Hematopoietic multipotent progenitor cell treated with erythropoietin and hydrocortisone succinate and interleukin-3 and kit ligand, for 17 days (in vitro differentiated cells): ENCODE measurements around the gene JARID2.

Source experiments
- DNase-seq: peaks from one replicate; pipeline ENCODE4 v3.0.0-alpha.2; 2015; ENCODE audit warnings: low spot score

The JARID2 gene

GRCh38 chr6:15264412-15264811, 18.5 kb downstream of the JARID2 start:
- DNase-seq, result no peak

DNA sequence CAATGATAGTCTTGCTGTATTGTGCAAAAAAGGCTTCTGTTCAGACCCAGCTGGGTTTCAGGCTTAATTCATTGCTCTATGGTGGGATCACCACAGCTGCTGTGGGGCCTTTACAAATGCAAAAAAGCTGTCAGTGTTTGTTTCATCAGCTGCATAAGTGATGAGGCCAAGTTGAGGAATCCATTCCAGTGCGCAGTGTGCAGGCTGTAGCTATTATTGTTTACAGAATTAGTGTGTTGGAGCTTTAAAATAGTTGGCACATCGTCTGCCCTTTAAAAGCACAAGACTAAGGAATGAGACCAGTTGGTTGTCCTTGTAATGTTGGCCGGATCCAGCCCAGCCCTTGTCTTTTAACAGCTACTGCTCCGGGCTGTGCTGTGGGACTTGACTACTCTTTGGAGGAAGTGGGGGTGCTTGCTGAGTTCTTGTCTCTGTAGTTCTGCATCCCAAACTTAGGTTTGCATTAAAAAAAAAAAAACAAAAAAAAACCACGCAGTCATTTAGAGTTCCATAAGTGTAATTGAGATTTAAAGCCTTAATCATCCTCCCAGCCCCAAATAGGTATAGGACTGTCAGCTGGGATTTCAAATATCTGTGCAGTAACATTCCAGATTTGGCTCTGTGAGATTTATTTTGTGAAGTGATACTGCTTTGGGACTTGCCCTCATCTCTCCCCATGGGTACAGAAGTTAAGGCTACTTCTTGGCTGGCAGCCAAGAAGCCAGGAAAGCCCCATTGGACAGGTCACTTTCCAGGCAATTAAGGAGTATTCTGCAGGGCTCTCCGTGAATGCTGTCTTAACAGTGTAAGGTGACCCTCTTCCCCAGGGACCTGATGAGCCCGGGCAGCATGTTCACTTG, 19.3 kb downstream of the JARID2 start:
- DNase-seq, result peak; percentile 61

DNA sequence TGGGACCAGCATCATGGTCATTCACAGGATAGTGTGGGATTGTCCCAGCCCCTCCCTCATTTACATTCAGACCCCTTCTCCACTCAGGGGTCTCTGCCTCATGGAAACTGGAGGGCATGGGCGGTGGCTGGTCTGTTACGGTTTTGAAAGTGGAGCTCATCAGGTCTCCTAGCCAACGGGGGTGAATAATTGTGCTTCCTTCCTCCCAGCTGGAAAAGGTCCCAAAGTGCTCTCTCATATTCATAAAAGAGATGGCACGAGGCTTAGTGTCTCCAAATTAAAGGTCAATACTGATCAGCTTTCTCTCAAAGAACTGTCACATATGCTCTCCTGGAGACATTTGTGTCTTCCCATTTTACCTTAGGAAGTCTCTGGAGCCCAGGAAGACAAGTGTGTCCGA, 19.9 kb downstream of the JARID2 start:
- DNase-seq, result no peak

DNA sequence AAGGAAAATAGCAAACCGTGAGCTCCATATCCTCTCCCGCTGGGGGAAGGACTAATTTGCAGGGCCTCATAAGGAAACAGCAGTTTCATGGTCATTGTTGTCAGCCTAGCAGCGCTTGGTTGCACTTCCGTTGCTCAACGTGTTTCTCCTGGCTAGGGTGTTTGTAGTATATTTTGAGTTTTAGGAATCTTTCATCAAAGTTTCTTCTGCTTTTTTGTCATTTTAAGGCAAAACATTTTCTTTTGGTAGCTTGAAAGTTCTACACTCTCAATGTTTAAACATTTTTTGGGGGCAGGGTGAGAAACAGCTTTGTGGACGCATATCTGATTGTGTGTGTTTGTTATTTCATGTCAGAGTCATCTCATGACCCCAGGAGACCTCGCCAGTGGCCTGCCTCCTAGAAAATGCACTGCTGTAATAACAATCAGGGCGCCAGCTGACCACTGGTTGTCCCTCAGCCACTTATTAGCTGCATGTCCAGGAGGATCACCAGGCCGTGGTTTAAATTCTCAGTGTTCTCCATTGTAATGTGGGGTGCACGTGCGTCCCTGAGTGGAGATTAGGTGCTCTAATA, 20.6 kb downstream of the JARID2 start:
- peak; percentile 46 for DNase-seq

GRCh38 chr6:15267221-15267620, 21.4 kb downstream of the JARID2 start:
- DNase-seq, result no peak

DNA sequence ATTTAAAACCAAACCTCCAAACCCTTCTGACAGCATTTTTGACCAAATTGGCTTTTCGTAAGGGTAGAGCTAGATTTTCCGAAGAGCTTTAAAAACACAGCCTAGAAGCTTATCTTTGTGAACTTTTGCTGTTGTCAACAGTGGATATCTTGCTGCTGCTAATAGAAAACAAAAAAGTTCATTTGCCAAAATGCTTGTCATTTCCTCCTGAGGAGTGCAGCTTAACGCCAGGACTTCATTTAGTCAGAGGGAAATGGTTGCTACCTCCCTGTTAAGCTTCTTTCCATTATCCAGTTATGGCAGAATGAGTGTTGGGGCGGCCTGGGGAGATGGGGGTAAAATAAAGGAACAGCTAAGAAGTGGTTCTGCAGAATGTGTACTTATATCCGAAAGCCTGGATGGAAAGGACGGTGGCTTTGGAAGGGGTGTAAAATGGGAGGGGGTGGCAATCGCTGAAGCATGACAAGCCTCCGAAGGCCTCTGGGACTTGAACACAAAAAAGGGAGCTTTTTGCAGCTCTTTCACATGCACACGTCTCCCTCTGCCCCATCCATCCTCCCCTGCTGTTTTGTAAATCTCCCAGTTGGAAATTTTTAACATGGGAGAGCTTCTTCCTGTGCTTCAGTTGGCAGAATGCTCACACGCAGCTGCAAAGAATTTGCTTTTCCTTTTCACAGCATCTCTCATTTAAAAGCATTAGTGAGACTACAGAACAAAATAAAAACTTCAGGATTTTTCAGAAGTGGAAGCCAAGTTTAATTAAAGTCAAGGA, 22.5 kb downstream of the JARID2 start:
- DNase-seq, result no peak

DNA sequence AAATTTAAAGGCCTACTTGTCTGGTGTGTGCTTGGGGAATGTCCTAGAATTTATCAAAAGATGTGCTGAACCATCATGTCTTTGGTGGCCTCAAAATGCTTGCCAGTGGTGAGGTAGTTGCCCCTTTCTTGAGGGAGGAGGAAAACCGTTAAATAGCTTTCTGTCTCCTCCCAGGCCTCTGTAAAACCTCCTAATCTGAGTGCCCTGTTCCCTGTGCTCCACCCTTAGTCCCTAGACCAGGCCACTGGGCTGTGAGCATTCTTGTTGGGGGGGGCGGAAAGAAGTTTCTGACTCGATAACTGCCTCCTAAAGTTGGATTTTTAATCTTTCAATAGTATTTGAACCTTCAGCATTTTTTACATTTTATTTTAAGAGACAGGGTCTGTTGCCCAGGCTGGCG, 23.1 kb downstream of the JARID2 start:
- peak; percentile 46 for DNase-seq

GRCh38 chr6:15269619-15270018, 23.8 kb downstream of the JARID2 start:
- no peak for DNase-seq

GRCh38 chr6:15270402-15270801, 24.5 kb downstream of the JARID2 start:
- no peak for DNase-seq

- no peak for DNase-seq
Observed at GRCh38 chr6:15272562-15272961, 26.7 kb downstream of the JARID2 start.

DNA sequence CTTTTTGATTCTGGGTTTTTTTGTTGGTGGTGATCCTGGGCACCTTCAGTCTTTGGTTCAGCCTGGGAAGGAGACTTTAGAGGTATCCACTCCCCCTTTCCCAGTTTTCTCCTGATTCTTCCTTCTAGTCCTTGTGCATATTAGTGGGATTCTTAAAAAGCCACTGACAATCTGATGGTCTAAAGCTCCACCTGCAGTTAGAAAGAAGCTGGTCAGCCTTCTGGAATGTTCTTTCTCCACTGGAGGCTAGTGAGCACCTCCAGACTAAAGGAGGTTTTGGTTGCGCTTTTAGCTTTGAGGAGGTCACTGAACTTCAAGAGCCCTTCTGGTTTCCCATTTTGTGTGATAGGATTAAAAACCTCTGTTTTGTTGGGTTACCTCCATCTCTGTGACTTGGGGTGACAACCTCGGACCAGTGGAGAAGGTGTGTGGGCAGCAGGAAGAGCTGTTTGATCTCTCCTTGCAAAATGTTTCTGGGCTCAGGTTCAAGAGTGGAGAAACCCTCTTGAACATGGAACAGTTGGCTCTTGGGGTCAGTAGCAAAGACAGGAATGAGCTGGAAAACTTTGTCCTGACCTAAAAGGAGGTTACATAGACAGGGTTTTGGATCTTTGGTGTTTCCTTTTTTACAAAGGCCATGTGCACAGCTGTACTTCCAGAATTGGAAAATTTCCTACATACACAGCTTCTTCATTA, 29.0 kb downstream of the JARID2 start:
- DNase-seq, result peak; percentile 62

DNA sequence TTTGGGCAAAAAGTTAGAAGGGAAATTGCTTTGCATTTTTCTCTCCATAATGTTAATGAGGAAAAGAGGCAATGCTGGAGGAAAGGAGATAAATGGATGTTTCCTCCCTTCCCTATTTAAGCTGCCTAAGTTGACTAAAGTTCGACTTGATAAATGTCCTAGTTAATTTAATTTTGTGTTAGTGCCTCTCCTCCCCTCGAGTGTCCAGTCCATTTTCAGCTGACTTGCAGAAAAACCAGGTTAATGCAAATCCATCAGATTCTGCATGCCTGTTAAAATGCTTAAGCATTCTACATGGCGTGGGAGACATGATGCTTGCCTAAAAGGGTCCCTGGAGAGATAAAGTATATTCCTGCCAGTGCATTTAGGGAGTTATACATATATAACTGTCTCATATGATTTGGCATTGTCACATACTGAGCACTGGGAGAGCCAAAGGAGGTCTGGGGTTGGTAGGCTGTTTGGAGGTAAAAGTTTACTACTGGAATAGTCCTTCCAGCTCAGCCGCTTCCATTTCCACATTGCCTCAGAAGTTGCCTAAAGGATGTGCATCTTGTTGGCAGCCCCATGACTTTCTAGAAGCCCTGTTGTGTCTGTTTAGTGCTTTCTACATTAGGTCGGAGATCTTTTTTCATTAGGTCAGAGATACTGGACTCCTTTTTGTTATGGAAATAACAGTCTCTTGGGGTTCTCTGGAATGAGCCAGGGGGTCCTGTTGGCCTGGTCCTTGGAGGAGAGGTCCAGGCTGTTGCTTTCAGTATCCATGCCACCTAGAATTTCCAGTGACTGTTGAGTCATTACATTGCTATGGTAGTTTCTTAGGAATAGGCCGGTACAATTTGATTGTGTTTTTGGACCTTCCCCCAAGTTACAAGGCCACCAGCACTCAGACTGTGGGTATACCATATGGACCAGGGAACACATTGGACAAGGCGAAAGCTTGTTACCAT, 30.4 kb downstream of the JARID2 start:
- no peak for DNase-seq

- DNase-seq, result no peak
Observed at GRCh38 chr6:15279047-15279661, 33.3 kb downstream of the JARID2 start.

- DNase-seq, result no peak
Observed at GRCh38 chr6:15280028-15280427, 34.2 kb downstream of the JARID2 start.

DNA sequence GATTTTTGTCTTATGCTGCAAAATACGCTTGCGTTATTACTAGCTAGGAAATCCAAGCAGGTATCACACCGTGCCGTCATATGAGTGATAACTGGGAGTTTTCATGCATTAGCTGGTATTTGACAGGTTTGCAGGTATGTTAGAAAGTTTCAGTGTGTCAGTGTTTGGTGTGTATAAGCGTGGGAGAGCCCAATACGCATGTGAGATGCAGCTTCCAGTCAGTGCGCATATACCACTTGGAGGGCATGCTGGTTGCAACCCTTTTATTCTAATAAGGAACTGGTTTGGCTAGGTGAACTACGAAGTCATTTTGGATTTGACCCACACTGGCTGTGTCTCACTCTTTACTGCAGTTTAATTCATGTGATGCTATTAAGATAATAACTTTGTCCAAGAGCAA, 35.1 kb downstream of the JARID2 start:
- DNase-seq, result no peak

DNA sequence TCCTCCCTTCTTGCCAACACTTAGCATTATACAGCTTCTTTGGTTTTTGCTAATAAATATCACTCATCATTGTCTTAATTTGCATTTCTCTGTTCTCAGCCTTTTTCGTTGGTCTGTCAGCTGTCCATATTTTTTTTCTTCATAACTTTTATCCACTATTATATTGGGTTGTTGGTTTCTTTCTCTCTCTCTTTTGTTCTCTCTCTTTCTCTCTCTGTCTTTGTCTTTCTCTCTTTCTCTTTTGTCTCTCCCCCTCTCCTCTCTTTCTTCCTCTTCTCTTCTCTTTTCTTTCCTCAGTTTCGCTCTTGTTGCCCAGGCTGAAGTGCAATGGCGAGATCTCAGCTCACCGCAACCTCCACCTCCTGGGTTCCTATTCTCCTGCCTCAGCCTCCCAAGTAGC, 36.5 kb downstream of the JARID2 start:
- DNase-seq, result no peak

DNA sequence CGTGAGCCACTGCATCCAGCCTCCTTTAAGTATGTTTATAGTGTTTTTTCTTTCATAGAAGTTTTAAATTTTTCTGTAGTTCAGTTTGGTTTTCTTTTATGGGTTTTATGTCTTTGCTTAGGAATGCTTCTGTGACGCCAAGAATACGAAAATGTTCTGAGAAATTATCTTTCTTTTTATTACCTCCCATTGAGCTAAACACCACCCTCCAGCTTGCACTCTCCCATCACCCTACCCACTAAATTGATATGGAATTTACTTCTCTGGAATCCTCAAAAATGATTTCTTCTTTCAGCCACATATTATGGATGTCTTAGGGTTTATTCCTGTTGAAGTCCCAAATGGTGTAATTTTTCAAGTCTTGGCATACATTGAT, 38.1 kb downstream of the JARID2 start:
- no peak for DNase-seq

- no peak for DNase-seq
Observed at GRCh38 chr6:15284743-15285142, 38.9 kb downstream of the JARID2 start.

- DNase-seq, result no peak
Observed at GRCh38 chr6:15285682-15286294, 39.9 kb downstream of the JARID2 start.

GRCh38 chr6:15287670-15288375, 42.0 kb downstream of the JARID2 start:
- DNase-seq, result no peak
